ENCODE data around the gene CSF3. TPM values are rescaled to one million over a fixed set of nuclear protein-coding genes. Genes with fewer than 3 reads are reported as not detected.

CSF3 gene
- total RNA-seq, 1 experiment from 2014 or later: not detected

DNA sequence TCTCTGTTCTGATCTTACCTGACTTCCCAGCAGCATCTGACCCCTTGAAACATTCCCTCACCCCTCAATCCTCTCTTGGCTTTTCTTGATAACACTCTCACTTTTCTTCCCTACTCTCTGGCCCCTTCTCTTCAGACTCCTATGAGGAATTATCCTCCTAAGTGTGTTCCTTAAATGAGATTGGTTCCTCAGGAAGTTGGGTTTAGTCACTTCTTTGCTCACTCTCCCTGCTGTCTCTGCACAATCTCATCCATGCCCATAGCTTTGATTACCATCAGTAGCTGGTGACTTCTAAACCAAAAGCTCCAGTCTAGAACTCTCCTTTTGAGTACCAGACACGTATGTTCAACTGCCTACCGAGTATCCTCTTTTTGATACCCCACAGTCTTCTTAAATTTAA is 26.0 kb downstream of the CSF3 start:
- Histone ChIP-seq H3K79me2 (ENCODE audit: insufficient read depth, low read length) (no peaks in the 10 kb centered on the region), H3K9me2 (ENCODE audit: insufficient read depth) (no peaks in the 10 kb centered on the region), H3K4me2 (ENCODE audit: low read length) (no peak overlapping the region), H3K4me1 (ENCODE audit: control insufficient read depth in 1 of 2, insufficient read depth in 2 of 2, low read length in 2 of 2) (peaks cover 3 to 8% of the 10 kb centered on the region in 2 experiments; a peak in 3 of 4 replicates), H2AFZ (ENCODE audit: low read depth, low read length, poor library complexity, severe bottlenecking) (no peak overlapping the region), H3K9ac (ENCODE audit: low read length) (no peak overlapping the region), H3K4me3 (replicated peaks in 1 of 2; ENCODE audit: low read depth in 1 of 2, low read length in 2 of 2) (no peak overlapping the region), H4K20me1 (ENCODE audit: insufficient read depth) (no peaks in the 10 kb centered on the region), H3K27ac (ENCODE audit: low read depth, low read length) (no peak overlapping the region), H3K9me3 (ENCODE audit: control insufficient read depth in 1 of 2, insufficient read depth in 1 of 2, low read depth in 1 of 2, low read length in 2 of 2) (no peaks in the 10 kb centered on the region), H3K36me3 (ENCODE audit: control insufficient read depth in 1 of 2, insufficient read depth in 2 of 2, low read length in 2 of 2) (peaks cover 0 to 3% of the 10 kb centered on the region in 2 experiments; a peak in 1 of 4 replicates), H3K27me3 (ENCODE audit: insufficient read depth, low read length) (no peaks in the 10 kb centered on the region)
- CTCF ChIA-PET: interaction anchor here (1.2 kb wide), 1 partner anchor 34 kb away, joined by 3 read pairs; no protein-coding TSS in a partner anchor
- ATAC-seq: no peak
- RAD21 ChIA-PET (ENCODE audit: low non-redundant PET in 1 of 2, low total read pairs in 2 of 2, uncharacterized antibody in 2 of 2, unreplicated experiment in 2 of 2): no interaction called here
- BruUV-seq (replicated peaks): no TSS peak
- POLR2A ChIA-PET: no interaction called here
- intact Hi-C loops (cut with micrococcal nuclease): no loop called here
- no peak for DNase-seq (ENCODE audit: low read depth, low spot score)
- TF ChIP-seq, protein P1, sequence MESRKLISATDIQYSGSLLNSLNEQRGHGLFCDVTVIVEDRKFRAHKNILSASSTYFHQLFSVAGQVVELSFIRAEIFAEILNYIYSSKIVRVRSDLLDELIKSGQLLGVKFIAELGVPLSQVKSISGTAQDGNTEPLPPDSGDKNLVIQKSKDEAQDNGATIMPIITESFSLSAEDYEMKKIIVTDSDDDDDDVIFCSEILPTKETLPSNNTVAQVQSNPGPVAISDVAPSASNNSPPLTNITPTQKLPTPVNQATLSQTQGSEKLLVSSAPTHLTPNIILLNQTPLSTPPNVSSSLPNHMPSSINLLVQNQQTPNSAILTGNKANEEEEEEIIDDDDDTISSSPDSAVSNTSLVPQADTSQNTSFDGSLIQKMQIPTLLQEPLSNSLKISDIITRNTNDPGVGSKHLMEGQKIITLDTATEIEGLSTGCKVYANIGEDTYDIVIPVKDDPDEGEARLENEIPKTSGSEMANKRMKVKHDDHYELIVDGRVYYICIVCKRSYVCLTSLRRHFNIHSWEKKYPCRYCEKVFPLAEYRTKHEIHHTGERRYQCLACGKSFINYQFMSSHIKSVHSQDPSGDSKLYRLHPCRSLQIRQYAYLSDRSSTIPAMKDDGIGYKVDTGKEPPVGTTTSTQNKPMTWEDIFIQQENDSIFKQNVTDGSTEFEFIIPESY (IDR thresholded peaks at IDR 0.05; ENCODE audit: extremely low read depth, insufficient replicate concordance, low read length): no peak
- TF ChIP-seq EZH2 (IDR thresholded peaks at IDR 0.05): no peak
- no peak for TF ChIP-seq ZFX (IDR thresholded peaks at IDR 0.05)
- no peak for TF ChIP-seq TCF7L2 (IDR thresholded peaks at IDR 0.05; ENCODE audit: borderline replicate concordance, extremely low read depth, insufficient read depth, insufficient read length)
- TF ChIP-seq POLR2AphosphoS5 (IDR thresholded peaks at IDR 0.05; ENCODE audit: low read depth, low read length): no peak
- no peak for TF ChIP-seq YY1 (IDR thresholded peaks at IDR 0.05; ENCODE audit: extremely low read depth, insufficient replicate concordance, low read depth, low read length)
- no peak for TF ChIP-seq POLR2A (IDR thresholded peaks at IDR 0.05; ENCODE audit: borderline replicate concordance, extremely low read depth, insufficient read depth, insufficient read length)
- TF ChIP-seq EGR1 (IDR thresholded peaks at IDR 0.05; ENCODE audit: low read depth): no peak
- TF ChIP-seq, protein P2, sequence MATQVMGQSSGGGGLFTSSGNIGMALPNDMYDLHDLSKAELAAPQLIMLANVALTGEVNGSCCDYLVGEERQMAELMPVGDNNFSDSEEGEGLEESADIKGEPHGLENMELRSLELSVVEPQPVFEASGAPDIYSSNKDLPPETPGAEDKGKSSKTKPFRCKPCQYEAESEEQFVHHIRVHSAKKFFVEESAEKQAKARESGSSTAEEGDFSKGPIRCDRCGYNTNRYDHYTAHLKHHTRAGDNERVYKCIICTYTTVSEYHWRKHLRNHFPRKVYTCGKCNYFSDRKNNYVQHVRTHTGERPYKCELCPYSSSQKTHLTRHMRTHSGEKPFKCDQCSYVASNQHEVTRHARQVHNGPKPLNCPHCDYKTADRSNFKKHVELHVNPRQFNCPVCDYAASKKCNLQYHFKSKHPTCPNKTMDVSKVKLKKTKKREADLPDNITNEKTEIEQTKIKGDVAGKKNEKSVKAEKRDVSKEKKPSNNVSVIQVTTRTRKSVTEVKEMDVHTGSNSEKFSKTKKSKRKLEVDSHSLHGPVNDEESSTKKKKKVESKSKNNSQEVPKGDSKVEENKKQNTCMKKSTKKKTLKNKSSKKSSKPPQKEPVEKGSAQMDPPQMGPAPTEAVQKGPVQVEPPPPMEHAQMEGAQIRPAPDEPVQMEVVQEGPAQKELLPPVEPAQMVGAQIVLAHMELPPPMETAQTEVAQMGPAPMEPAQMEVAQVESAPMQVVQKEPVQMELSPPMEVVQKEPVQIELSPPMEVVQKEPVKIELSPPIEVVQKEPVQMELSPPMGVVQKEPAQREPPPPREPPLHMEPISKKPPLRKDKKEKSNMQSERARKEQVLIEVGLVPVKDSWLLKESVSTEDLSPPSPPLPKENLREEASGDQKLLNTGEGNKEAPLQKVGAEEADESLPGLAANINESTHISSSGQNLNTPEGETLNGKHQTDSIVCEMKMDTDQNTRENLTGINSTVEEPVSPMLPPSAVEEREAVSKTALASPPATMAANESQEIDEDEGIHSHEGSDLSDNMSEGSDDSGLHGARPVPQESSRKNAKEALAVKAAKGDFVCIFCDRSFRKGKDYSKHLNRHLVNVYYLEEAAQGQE (IDR thresholded peaks at IDR 0.05; ENCODE audit: low read depth): no peak

Data from HCT116 (cell line).